HG02981 (cell line): ENCODE measurements around the gene FGD6.
"Not testable (repeated sequence)": the region's sequence is repeated elsewhere in the genome, so short reads cannot be mapped to it uniquely, and the experiment has no call there.

ENCODE experiments used
- ATAC-seq: cut with Tn5 transposase; IDR thresholded peaks from one replicate; pipeline ENCODE4 v1.9.1; 2021; ENCODE audit warnings: mild to moderate bottlenecking, moderate library complexity; ENCODE audit not compliant: unreplicated experiment

FGD6 gene

GRCh38 chr12:95182868-95183415 is 34.3 kb downstream of the FGD6 start:
- no peak for ATAC-seq

GRCh38 chr12:95181103-95181502 is 36.2 kb downstream of the FGD6 start:
- ATAC-seq, result no peak

GRCh38 chr12:95179011-95179410 is 38.3 kb downstream of the FGD6 start:
- no peak for ATAC-seq

- no peak for ATAC-seq
Measured at GRCh38 chr12:95178136-95178535, 39.1 kb downstream of the FGD6 start.

- ATAC-seq, result no peak
Measured at GRCh38 chr12:95177201-95177768, 40.0 kb downstream of the FGD6 start.

GRCh38 chr12:95173392-95174251 is 43.6 kb downstream of the FGD6 start:
- no peak for ATAC-seq

GRCh38 chr12:95169368-95169767 is 47.9 kb downstream of the FGD6 start:
- ATAC-seq, result no peak

GRCh38 chr12:95168746-95169145 is 48.5 kb downstream of the FGD6 start:
- no peak for ATAC-seq

GRCh38 chr12:95164656-95165055 is 52.6 kb downstream of the FGD6 start:
- no peak for ATAC-seq

- no peak for ATAC-seq
Measured at GRCh38 chr12:95158919-95159318, 58.3 kb downstream of the FGD6 start.

GRCh38 chr12:95151821-95152220 is 65.4 kb downstream of the FGD6 start:
- no peak for ATAC-seq

- no peak for ATAC-seq
Measured at GRCh38 chr12:95151406-95151805, 65.9 kb downstream of the FGD6 start.

- no peak for ATAC-seq
Measured at GRCh38 chr12:95150501-95150900, 66.8 kb downstream of the FGD6 start.

- ATAC-seq, result no peak
Measured at GRCh38 chr12:95147866-95148265, 69.4 kb downstream of the FGD6 start.

- ATAC-seq, result no peak
Measured at GRCh38 chr12:95146769-95147168, 70.5 kb downstream of the FGD6 start.

- no peak for ATAC-seq
Measured at GRCh38 chr12:95143621-95144205, 73.6 kb downstream of the FGD6 start.

- no peak for ATAC-seq
Measured at GRCh38 chr12:95142431-95143151, 74.7 kb downstream of the FGD6 start.

- ATAC-seq, result no peak
Measured at GRCh38 chr12:95141310-95141709, 76.0 kb downstream of the FGD6 start.

GRCh38 chr12:95138031-95138430 is 79.2 kb downstream of the FGD6 start:
- not testable (repeated sequence) for ATAC-seq

GRCh38 chr12:95136598-95136997 is 80.7 kb downstream of the FGD6 start:
- no peak for ATAC-seq

GRCh38 chr12:95134085-95134484 is 83.2 kb downstream of the FGD6 start:
- no peak for ATAC-seq
